HG03159 (cell line): ENCODE results near the gene GSTM3.
A peak's percentile ranks its signal among the peaks of the same experiment; 100 is the strongest.
"Not testable (repeated sequence)": the region's sequence is repeated elsewhere in the genome, so short reads cannot be mapped to it uniquely, and the experiment has no call there.

Experiments
- ATAC-seq: cut with Tn5 transposase; IDR thresholded peaks from one replicate; pipeline ENCODE4 v1.9.1; 2021; ENCODE audit warnings: mild to moderate bottlenecking, moderate library complexity; ENCODE audit not compliant: unreplicated experiment

Gene GSTM3

GRCh38 chr1:109732390-109732881 lies 8.4 kb downstream of the GSTM3 start:
- no peak for ATAC-seq

GRCh38 chr1:109730666-109731065 lies 10.2 kb downstream of the GSTM3 start:
- no peak for ATAC-seq

GRCh38 chr1:109728870-109729269 lies 12.0 kb downstream of the GSTM3 start:
- no peak for ATAC-seq

GRCh38 chr1:109726728-109727373 lies 14.0 kb downstream of the GSTM3 start:
- no peak for ATAC-seq

GRCh38 chr1:109726007-109726406 lies 14.8 kb downstream of the GSTM3 start:
- no peak for ATAC-seq

- ATAC-seq: no peak
Measured at GRCh38 chr1:109725510-109725909, 15.3 kb downstream of the GSTM3 start.

- no peak for ATAC-seq
Measured at GRCh38 chr1:109724933-109725332, 15.9 kb downstream of the GSTM3 start.

GRCh38 chr1:109722908-109723691 lies 17.7 kb downstream of the GSTM3 start:
- no peak for ATAC-seq

- ATAC-seq: no peak
Measured at GRCh38 chr1:109721971-109722370, 18.9 kb downstream of the GSTM3 start.

GRCh38 chr1:109721042-109721441 lies 19.8 kb downstream of the GSTM3 start:
- no peak for ATAC-seq

GRCh38 chr1:109719337-109719837 lies 21.5 kb downstream of the GSTM3 start:
- ATAC-seq: peak; percentile 56

- no peak for ATAC-seq
Measured at GRCh38 chr1:109718495-109718894, 22.3 kb downstream of the GSTM3 start.

- ATAC-seq: no peak
Measured at GRCh38 chr1:109717729-109718128, 23.1 kb downstream of the GSTM3 start.

GRCh38 chr1:109716570-109717090 lies 24.2 kb downstream of the GSTM3 start:
- ATAC-seq: no peak

- ATAC-seq: no peak
Measured at GRCh38 chr1:109716121-109716520, 24.7 kb downstream of the GSTM3 start.

- no peak for ATAC-seq
Measured at GRCh38 chr1:109714661-109715372, 26.0 kb downstream of the GSTM3 start.

- no peak for ATAC-seq
Measured at GRCh38 chr1:109713636-109714035, 27.2 kb downstream of the GSTM3 start.

GRCh38 chr1:109712321-109712864 lies 28.4 kb downstream of the GSTM3 start:
- ATAC-seq: no peak

GRCh38 chr1:109711593-109712320 lies 29.1 kb downstream of the GSTM3 start, which contains the start of gene GSTM5:
Gene GSTM5 (plus strand): TSS chr1:109712251. CDS start chr1:109712313, 62 bp downstream.
- not testable (repeated sequence) for ATAC-seq

GRCh38 chr1:109709822-109710221 lies 31.0 kb downstream of the GSTM3 start:
- ATAC-seq: not testable (repeated sequence)
